KMS-11 (cell line): ENCODE measurements around the gene RFX1.

Experiments
- H2AFZ ChIP-seq: fragments of 200-600 bp; sonication (generic); 2 replicates; pipeline ENCODE4 v1.6.1; 2016; ENCODE audit warnings: antibody characterized with exemption, mixed run types, low read depth
- H3K27ac ChIP-seq: fragments of 200-600 bp; sonication (generic); 2 replicates; pipeline ENCODE4 v1.6.1; 2016; ENCODE audit warnings: mild to moderate bottlenecking, mixed run types
- H3K27me3 ChIP-seq: fragments of 200-600 bp; sonication (generic); 2 replicates; pipeline ENCODE4 v1.6.1; 2017; ENCODE audit warnings: mild to moderate bottlenecking, low read depth, mixed run types, moderate library complexity; ENCODE audit not compliant: insufficient read depth
- H3K36me3 ChIP-seq: fragments of 200-600 bp; sonication (generic); 2 replicates; pipeline ENCODE4 v1.6.1; 2017; ENCODE audit warnings: mild to moderate bottlenecking, mixed run types; ENCODE audit not compliant: insufficient read depth
- H3K4me1 ChIP-seq: fragments of 200-600 bp; sonication (generic); 2 replicates; pipeline ENCODE4 v1.6.1; 2016; ENCODE audit warnings: mild to moderate bottlenecking, low read depth, mixed run types; ENCODE audit not compliant: poor library complexity, severe bottlenecking
- H3K4me2 ChIP-seq: fragments of 200-600 bp; sonication (generic); 2 replicates; pipeline ENCODE4 v1.7.0; 2016; ENCODE audit warnings: mild to moderate bottlenecking, mixed run types
- H3K4me3 ChIP-seq: fragments of 200-600 bp; sonication (generic); IDR thresholded peaks from 2 replicates; pipeline ENCODE4 v1.6.1; 2017; ENCODE audit warnings: low read depth, low read length, mixed read lengths; ENCODE audit not compliant: insufficient read depth
- H3K79me2 ChIP-seq: fragments of 200-600 bp; sonication (generic); 2 replicates; pipeline ENCODE4 v1.6.1; 2016; ENCODE audit warnings: low read depth, mixed run types; ENCODE audit not compliant: insufficient read depth
- H3K9ac ChIP-seq: fragments of 200-600 bp; sonication (generic); 2 replicates; pipeline ENCODE4 v1.6.1; 2016; ENCODE audit warnings: mild to moderate bottlenecking, mixed run types
- H4K20me1 ChIP-seq: fragments of 200-600 bp; sonication (generic); 2 replicates; pipeline ENCODE4 v1.6.1; 2016; ENCODE audit warnings: mild to moderate bottlenecking, mixed run types; ENCODE audit not compliant: insufficient read depth
- CTCF ChIP-seq: fragments of 200-600 bp; sonication (generic); conservative IDR thresholded peaks from 2 replicates; pipeline ENCODE4 v1.6.1; 2017; ENCODE audit warnings: low read depth, mild to moderate bottlenecking, antibody characterized with exemption, low read length, moderate library complexity, mixed read lengths

The RFX1 gene

GRCh38 chr19:13930402-13930801 is 75.7 kb downstream of the RFX1 start:
- H3K4me1 ChIP-seq = no peaks in the 10 kb centered on the region
- H3K36me3 ChIP-seq = no peaks in the 10 kb centered on the region
- H3K79me2 ChIP-seq = no peaks in the 10 kb centered on the region
- no peak overlapping the region for H3K4me3 ChIP-seq
- no peak overlapping the region for H3K4me2 ChIP-seq
- no peaks in the 10 kb centered on the region for H3K27me3 ChIP-seq
- H3K27ac ChIP-seq = no peak overlapping the region
- H3K9ac ChIP-seq = no peak overlapping the region
- H2AFZ ChIP-seq = no peak overlapping the region
- H4K20me1 ChIP-seq = no peaks in the 10 kb centered on the region
- TF ChIP-seq CTCF = no peak

- H3K27me3 ChIP-seq = no peaks in the 10 kb centered on the region
- H3K36me3 ChIP-seq = no peaks in the 10 kb centered on the region
- no peaks in the 10 kb centered on the region for H3K4me1 ChIP-seq
- H2AFZ ChIP-seq = no peak overlapping the region
- H3K4me3 ChIP-seq = no peak overlapping the region
- H3K27ac ChIP-seq = no peak overlapping the region
- H3K4me2 ChIP-seq = no peak overlapping the region
- H3K79me2 ChIP-seq = no peaks in the 10 kb centered on the region
- no peak overlapping the region for H3K9ac ChIP-seq
- TF ChIP-seq CTCF = no peak
- H4K20me1 ChIP-seq = no peaks in the 10 kb centered on the region
Observed at GRCh38 chr19:13929956-13930355, 76.2 kb downstream of the RFX1 start.

- H3K79me2 ChIP-seq = no peaks in the 10 kb centered on the region
- no peak overlapping the region for H3K4me3 ChIP-seq
- H2AFZ ChIP-seq = no peak overlapping the region
- no peak overlapping the region for H3K9ac ChIP-seq
- no peak overlapping the region for H3K4me2 ChIP-seq
- H3K27me3 ChIP-seq = no peaks in the 10 kb centered on the region
- no peaks in the 10 kb centered on the region for H4K20me1 ChIP-seq
- H3K36me3 ChIP-seq = no peaks in the 10 kb centered on the region
- TF ChIP-seq CTCF = no peak
- H3K27ac ChIP-seq = no peak overlapping the region
- H3K4me1 ChIP-seq = no peaks in the 10 kb centered on the region
Observed at GRCh38 chr19:13929340-13929739, 76.8 kb downstream of the RFX1 start.

- Histone ChIP-seq H3K4me3 (no peak overlapping the region), H2AFZ (no peak overlapping the region), H4K20me1 (no peaks in the 10 kb centered on the region), H3K9ac (no peak overlapping the region), H3K4me2 (no peak overlapping the region), H3K79me2 (no peaks in the 10 kb centered on the region), H3K27ac (no peak overlapping the region), H3K36me3 (no peaks in the 10 kb centered on the region), H3K27me3 (no peaks in the 10 kb centered on the region), H3K4me1 (no peaks in the 10 kb centered on the region)
- TF ChIP-seq CTCF = no peak
Observed at GRCh38 chr19:13926715-13927114, 79.4 kb downstream of the RFX1 start.

- H3K9ac ChIP-seq = no peak overlapping the region
- H3K27me3 ChIP-seq = no peaks in the 10 kb centered on the region
- no peaks in the 10 kb centered on the region for H3K79me2 ChIP-seq
- H2AFZ ChIP-seq = no peak overlapping the region
- no peak overlapping the region for H3K4me2 ChIP-seq
- H3K36me3 ChIP-seq = no peaks in the 10 kb centered on the region
- H3K4me1 ChIP-seq = no peaks in the 10 kb centered on the region
- no peak overlapping the region for H3K27ac ChIP-seq
- TF ChIP-seq CTCF = no peak
- H4K20me1 ChIP-seq = no peaks in the 10 kb centered on the region
- no peak overlapping the region for H3K4me3 ChIP-seq
Observed at GRCh38 chr19:13926010-13926409, 80.1 kb downstream of the RFX1 start.
